OCI-LY3 (cell line): ENCODE measurements around the gene FMNL2.
A peak's percentile ranks its signal among the peaks of the same experiment; 100 is the strongest.

Source experiments
- H2AFZ ChIP-seq: fragments of 200-600, 300-600 bp; shearing (Covaris generic); 2 replicates; pipeline ENCODE4 v1.6.0; 2014; ENCODE audit warnings: antibody characterized with exemption, low read depth, low read length
- H3K27ac ChIP-seq: fragments of 200-600, 300-600 bp; sonication (generic); 2 replicates; pipeline ENCODE4 v1.5.1; 2014; ENCODE audit warnings: mild to moderate bottlenecking, low read length, moderate library complexity, mixed read lengths
- H3K27me3 ChIP-seq: fragments of 200-600, 300-600 bp; sonication (generic); 2 replicates; pipeline ENCODE4 v1.6.1; 2014; ENCODE audit warnings: low read depth, low read length, mixed read lengths
- H3K36me3 ChIP-seq: fragments of 200-600, 300-600 bp; sonication (generic); replicated peaks from 2 replicates; pipeline ENCODE3; 2014; ENCODE audit warnings: low read depth, low read length, mixed read lengths
- H3K4me1 ChIP-seq: fragments of 300-600, 200-600 bp; sonication (generic); 2 replicates; pipeline ENCODE4 v1.6.1; 2014; ENCODE audit warnings: low read length, mixed read lengths
- H3K4me2 ChIP-seq: fragments of 200-600, 300-600 bp; sonication (generic); 2 replicates; pipeline ENCODE4 v1.6.1; 2014; ENCODE audit warnings: low read length, mixed read lengths
- H3K4me3 ChIP-seq: fragments of 300-600, 200-600 bp; sonication (generic); 2 replicates; pipeline ENCODE4 v1.5.1; 2014; ENCODE audit warnings: antibody characterized with exemption, mild to moderate bottlenecking, low read length, moderate library complexity
- H3K79me2 ChIP-seq: fragments of 300-600, 200-600 bp; shearing (Covaris generic); 2 replicates; pipeline ENCODE4 v1.6.1; 2014; ENCODE audit warnings: mild to moderate bottlenecking, low read length, mixed read lengths
- H3K9ac ChIP-seq: fragments of 300-600, 200-600 bp; shearing (Covaris generic); 2 replicates; pipeline ENCODE4 v1.6.0; 2014; ENCODE audit warnings: mild to moderate bottlenecking, low read length, moderate library complexity
- H3K9me3 ChIP-seq: fragments of 200-600, 300-600 bp; shearing (Covaris generic); 2 replicates; pipeline ENCODE4 v1.6.1; 2014; ENCODE audit warnings: low read length, mixed read lengths; ENCODE audit not compliant: insufficient read depth
- H4K20me1 ChIP-seq: fragments of 200-600, 300-600 bp; sonication (generic); 2 replicates; pipeline ENCODE4 v1.6.1; 2016; ENCODE audit warnings: low read length, mixed read lengths; ENCODE audit not compliant: insufficient read depth
- EZH2phosphoT487 ChIP-seq: fragments of 200-600 bp; shearing (Covaris generic); IDR thresholded peaks from 2 replicates; pipeline ENCODE4 v1.6.1; 2018; ENCODE audit warnings: antibody characterized with exemption, mixed run types, low read depth
- TF ChIP-seq, protein P1 (sequence below): fragments of 200-600, 300-600 bp; sonication (generic); IDR thresholded peaks from 2 replicates; pipeline ENCODE4 v1.5.1; 2014; ENCODE audit warnings: antibody characterized with exemption, low read length, low read depth

The FMNL2 gene

DNA sequence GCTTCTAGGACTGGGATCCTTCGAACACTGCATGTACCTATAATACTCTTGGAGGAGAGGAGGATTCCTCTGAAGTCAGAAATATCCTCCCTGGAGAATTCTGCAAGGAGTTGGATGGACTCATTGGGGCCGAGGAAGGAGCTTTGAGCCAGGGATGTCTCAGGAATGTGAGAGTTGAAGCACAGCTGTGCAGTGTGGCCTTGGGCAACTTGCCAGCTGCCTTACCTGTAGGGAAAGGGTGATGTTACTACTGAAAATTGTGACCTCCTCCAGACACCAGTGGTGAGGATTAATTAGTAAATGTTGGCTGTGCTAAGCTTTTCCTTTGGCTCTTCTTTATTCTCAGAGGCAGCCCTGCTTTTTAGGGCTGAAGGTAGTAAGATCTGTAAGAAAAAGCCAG is 41.4 kb downstream of the FMNL2 start:
- H3K79me2 ChIP-seq, result no peaks in the 10 kb centered on the region

DNA sequence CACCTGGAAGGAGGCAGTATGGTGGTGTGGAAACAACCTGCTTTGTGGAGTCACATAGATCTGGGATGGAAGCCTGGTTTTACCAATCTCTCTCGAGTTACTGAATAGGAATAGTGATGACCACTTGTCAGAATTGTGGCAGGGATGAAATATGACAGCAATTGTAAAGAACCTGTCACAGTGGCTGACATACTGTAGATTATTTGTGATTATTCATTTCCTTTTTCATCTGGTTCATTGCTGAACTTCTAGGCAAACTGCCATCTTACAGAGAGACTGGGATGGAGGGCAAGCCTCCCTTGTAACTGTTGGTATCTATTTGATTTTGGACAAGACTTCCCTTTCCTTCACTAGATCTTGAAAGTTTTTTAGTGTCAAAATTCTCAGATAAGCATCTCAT is 42.0 kb downstream of the FMNL2 start:
- Histone ChIP-seq H4K20me1 (no peaks in the 10 kb centered on the region), H2AFZ (no peak overlapping the region), H3K27me3 (peaks cover 2% of the 10 kb centered on the region), H3K9ac (no peak overlapping the region), H3K79me2 (no peaks in the 10 kb centered on the region), H3K9me3 (no peaks in the 10 kb centered on the region), H3K4me1 (peaks cover 21% of the 10 kb centered on the region), H3K4me3 (no peak overlapping the region), H3K36me3 (no peaks in the 10 kb centered on the region), H3K4me2 (no peak overlapping the region), H3K27ac (no peak overlapping the region)
- TF ChIP-seq, protein P1, sequence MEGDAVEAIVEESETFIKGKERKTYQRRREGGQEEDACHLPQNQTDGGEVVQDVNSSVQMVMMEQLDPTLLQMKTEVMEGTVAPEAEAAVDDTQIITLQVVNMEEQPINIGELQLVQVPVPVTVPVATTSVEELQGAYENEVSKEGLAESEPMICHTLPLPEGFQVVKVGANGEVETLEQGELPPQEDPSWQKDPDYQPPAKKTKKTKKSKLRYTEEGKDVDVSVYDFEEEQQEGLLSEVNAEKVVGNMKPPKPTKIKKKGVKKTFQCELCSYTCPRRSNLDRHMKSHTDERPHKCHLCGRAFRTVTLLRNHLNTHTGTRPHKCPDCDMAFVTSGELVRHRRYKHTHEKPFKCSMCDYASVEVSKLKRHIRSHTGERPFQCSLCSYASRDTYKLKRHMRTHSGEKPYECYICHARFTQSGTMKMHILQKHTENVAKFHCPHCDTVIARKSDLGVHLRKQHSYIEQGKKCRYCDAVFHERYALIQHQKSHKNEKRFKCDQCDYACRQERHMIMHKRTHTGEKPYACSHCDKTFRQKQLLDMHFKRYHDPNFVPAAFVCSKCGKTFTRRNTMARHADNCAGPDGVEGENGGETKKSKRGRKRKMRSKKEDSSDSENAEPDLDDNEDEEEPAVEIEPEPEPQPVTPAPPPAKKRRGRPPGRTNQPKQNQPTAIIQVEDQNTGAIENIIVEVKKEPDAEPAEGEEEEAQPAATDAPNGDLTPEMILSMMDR, result no peak

More for the DNA sequence above, 41.4 kb downstream of the FMNL2 start:
- no peaks in the 10 kb centered on the region for H3K9me3 ChIP-seq
- H3K27me3 ChIP-seq, result peaks cover 2% of the 10 kb centered on the region
- TF ChIP-seq EZH2phosphoT487, result no peak
- TF ChIP-seq, protein P1, result no peak
- no peak overlapping the region for H3K4me3 ChIP-seq
- no peak overlapping the region for H3K9ac ChIP-seq
- no peaks in the 10 kb centered on the region for H3K36me3 ChIP-seq
- no peaks in the 10 kb centered on the region for H4K20me1 ChIP-seq
- peaks cover 21% of the 10 kb centered on the region for H3K4me1 ChIP-seq
- H3K27ac ChIP-seq, result no peak overlapping the region
- H2AFZ ChIP-seq, result no peak overlapping the region
- H3K4me2 ChIP-seq, result no peak overlapping the region

DNA sequence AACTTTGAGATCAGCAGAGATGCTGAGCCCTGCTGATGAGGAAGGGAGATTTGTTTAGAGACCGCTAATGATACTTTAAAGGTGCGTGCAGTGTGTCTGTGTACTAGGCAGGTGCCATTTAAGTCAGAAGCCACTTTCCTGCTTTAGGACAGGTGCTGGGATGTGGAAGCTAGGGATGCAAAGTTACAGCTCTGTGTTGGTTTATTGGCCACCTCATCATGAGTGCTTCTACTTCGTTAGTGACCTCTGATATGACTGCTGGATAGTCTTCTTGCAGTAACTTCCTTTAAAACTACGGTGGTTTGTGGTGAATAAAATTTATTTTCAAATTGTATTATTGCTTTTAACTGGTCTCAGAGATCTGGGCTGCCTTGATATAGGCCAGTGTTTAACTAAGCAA is 44.1 kb downstream of the FMNL2 start:
- H3K79me2 ChIP-seq, result no peaks in the 10 kb centered on the region
- no peaks in the 10 kb centered on the region for H3K36me3 ChIP-seq
- H3K9me3 ChIP-seq, result no peaks in the 10 kb centered on the region
- TF ChIP-seq, protein P1, result no peak
- no peak for TF ChIP-seq EZH2phosphoT487
- H4K20me1 ChIP-seq, result no peaks in the 10 kb centered on the region
- no peak overlapping the region for H3K4me3 ChIP-seq
- peak overlapping the region; percentile 45 for H3K4me2 ChIP-seq
- no peak overlapping the region for H3K9ac ChIP-seq
- H3K4me1 ChIP-seq, result peaks cover 21% of the 10 kb centered on the region
- H3K27me3 ChIP-seq, result peaks cover 2% of the 10 kb centered on the region
- H3K27ac ChIP-seq, result no peak overlapping the region
- no peak overlapping the region for H2AFZ ChIP-seq

DNA sequence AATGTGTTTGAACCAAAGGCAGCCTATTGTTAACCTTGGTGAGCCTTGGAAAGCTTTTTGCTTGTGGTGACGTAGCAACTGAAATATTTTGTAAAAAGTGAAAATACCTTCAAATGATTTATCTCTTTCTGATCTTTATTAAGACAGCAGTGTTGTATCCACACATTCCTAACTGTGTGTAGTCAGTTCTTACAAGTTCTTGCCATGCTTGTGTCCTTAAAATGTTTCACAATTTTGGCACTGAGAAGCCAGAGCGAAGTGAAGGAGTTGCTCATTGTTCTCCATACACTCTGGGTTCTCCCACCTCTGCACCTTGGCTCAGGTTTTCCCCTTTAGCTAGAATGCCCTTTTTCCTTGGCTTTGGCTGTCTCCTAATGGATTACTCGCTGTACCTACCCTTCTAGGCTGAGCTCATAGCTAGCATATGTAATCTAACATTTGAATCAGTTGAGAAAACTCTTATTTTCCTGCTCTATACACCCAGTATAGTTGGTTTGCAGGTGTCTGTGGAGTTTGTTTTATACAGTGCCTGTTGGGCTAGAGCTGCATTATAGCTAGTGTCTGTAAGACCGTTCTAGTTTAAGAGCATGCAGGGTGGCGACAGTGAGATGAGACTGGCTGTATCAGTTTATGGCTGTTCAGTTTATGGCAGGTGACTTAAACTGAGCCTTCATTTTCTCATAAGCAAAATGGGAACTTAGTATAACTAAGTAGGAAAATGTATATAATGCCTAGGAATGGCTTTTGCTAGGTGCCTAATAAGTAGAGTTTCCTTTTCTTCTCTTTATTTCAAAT is 45.5 kb downstream of the FMNL2 start:
- Histone ChIP-seq H3K36me3 (no peaks in the 10 kb centered on the region), H4K20me1 (no peaks in the 10 kb centered on the region), H3K27me3 (peaks cover 2% of the 10 kb centered on the region), H3K79me2 (no peaks in the 10 kb centered on the region), H3K9me3 (no peaks in the 10 kb centered on the region), H3K27ac (no peak overlapping the region), H3K4me2 (peak overlapping the region; percentile 45), H3K4me3 (0 out of 2 replicates have a peak overlapping the region, but pooled peaks have one; percentile 10), H2AFZ (no peak overlapping the region), H3K9ac (no peak overlapping the region), H3K4me1 (peaks cover 21% of the 10 kb centered on the region)
- TF ChIP-seq, protein P1, result no peak
- TF ChIP-seq EZH2phosphoT487, result no peak
